Measurements from ENCODE around the gene XXYLT1.
"Not testable (repeated sequence)": the region's sequence is repeated elsewhere in the genome, so short reads cannot be mapped to it uniquely, and the experiment has no call there.

XXYLT1 gene

GRCh38 chr3:195099951-195100785 is 170.8 kb downstream of the XXYLT1 start:
- DNase-seq (ENCODE audit: low read depth in 2 of 3, low spot score in 1 of 3): no peak

GRCh38 chr3:195098741-195099525 is 172.0 kb downstream of the XXYLT1 start:
- DNase-seq (ENCODE audit: low read depth in 2 of 3, low spot score in 1 of 3): no peak

GRCh38 chr3:195097331-195098255 is 173.4 kb downstream of the XXYLT1 start:
- DNase-seq (ENCODE audit: low read depth in 2 of 3, low spot score in 1 of 3): no peak

GRCh38 chr3:195096484-195097330 is 174.3 kb downstream of the XXYLT1 start:
- DNase-seq (ENCODE audit: low read depth in 2 of 3, low spot score in 1 of 3): no peak

GRCh38 chr3:195096053-195096452 is 174.9 kb downstream of the XXYLT1 start:
- DNase-seq (ENCODE audit: low read depth in 2 of 3, low spot score in 1 of 3): no peak

- DNase-seq (ENCODE audit: low read depth in 2 of 3, low spot score in 1 of 3): no peak
Measured at GRCh38 chr3:195095704-195096036, 175.3 kb downstream of the XXYLT1 start.

GRCh38 chr3:195095035-195095703 is 175.8 kb downstream of the XXYLT1 start:
- no peak for DNase-seq (ENCODE audit: low read depth in 2 of 3, low spot score in 1 of 3)

GRCh38 chr3:195094191-195094921 is 176.6 kb downstream of the XXYLT1 start:
- DNase-seq (ENCODE audit: low read depth in 2 of 3, low spot score in 1 of 3): no peak

GRCh38 chr3:195093731-195094130 is 177.2 kb downstream of the XXYLT1 start:
- no peak for DNase-seq (ENCODE audit: low read depth in 2 of 3, low spot score in 1 of 3)

GRCh38 chr3:195087840-195088601 is 182.9 kb downstream of the XXYLT1 start:
- not testable (repeated sequence) for DNase-seq (ENCODE audit: low read depth in 2 of 3, low spot score in 1 of 3)

GRCh38 chr3:195087328-195087727 is 183.6 kb downstream of the XXYLT1 start:
- no peak for DNase-seq (ENCODE audit: low read depth in 2 of 3, low spot score in 1 of 3)

GRCh38 chr3:195086885-195087284 is 184.1 kb downstream of the XXYLT1 start:
- no peak for DNase-seq (ENCODE audit: low read depth in 2 of 3, low spot score in 1 of 3)

GRCh38 chr3:195086341-195086740 is 184.6 kb downstream of the XXYLT1 start:
- DNase-seq (ENCODE audit: low read depth in 2 of 3, low spot score in 1 of 3): no peak

- DNase-seq (ENCODE audit: low read depth in 2 of 3, low spot score in 1 of 3): no peak
Measured at GRCh38 chr3:195085356-195086130, 185.4 kb downstream of the XXYLT1 start.

GRCh38 chr3:195084746-195085145 is 186.2 kb downstream of the XXYLT1 start:
- no peak for DNase-seq (ENCODE audit: low read depth in 2 of 3, low spot score in 1 of 3)

GRCh38 chr3:195083659-195084058 is 187.3 kb downstream of the XXYLT1 start:
- no peak for DNase-seq (ENCODE audit: low read depth in 2 of 3, low spot score in 1 of 3)

- no peak for DNase-seq (ENCODE audit: low read depth in 2 of 3, low spot score in 1 of 3)
Measured at GRCh38 chr3:195082811-195083210, 188.1 kb downstream of the XXYLT1 start.
